ENCODE results near the gene CYP19A1.
A peak's percentile ranks its signal among the peaks of the same experiment; 100 is the strongest.

The CYP19A1 gene

DNA sequence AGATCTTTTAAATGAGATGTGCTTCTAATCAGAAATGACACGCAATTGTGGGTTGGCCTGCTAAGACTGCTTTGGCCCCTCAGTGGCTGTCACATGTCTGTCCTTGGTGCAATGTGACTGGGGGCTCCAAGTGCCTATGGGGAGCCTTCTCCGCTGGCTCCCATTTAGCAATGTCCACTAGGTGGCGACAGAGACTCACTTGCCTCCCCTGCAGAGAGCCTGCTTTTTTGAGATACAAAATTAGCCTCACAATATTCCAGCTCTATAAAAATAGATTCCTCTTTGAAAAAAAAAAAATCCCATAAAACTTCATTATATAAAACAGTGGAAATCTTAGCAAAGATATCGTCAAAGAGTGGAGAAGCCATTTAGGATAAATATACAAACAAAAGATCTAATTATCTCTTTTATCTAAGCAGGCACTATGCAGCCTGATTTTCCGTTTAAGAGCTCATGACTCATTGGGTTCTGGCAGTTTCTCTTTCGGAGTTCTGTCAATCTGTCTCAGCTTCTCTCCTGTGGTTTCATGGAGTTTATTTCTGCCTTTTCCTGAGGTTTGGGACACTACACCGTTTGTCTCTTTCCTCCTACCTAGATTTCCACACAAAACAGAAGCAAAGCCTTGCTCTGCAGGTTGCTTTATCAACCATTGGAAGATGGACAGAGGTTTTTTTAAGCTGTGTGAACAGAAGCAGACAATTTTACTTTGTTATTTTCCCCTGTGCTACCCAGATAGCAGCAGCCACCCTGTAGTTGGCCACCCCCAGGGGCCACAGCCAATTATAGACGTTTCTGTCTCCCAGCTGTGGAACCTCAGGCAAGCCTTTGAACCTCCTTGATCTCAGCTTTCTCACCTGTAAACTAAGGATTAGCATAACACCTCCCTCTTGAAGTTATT, 175.3 kb downstream of the CYP19A1 start:
- H3K4me2 ChIP-seq (ENCODE audit: low read length): peak overlapping the region; percentile 49
- no peaks in the 10 kb centered on the region for H3K79me2 ChIP-seq (ENCODE audit: low read length)
- no peaks in the 10 kb centered on the region for H3K9me3 ChIP-seq (ENCODE audit: insufficient read depth, low read length)
- no peaks in the 10 kb centered on the region for H4K20me1 ChIP-seq (ENCODE audit: insufficient read depth, low read length)
- H3K36me3 ChIP-seq (replicated peaks; ENCODE audit: low read depth, low read length): no peaks in the 10 kb centered on the region
- TF ChIP-seq, protein P1, sequence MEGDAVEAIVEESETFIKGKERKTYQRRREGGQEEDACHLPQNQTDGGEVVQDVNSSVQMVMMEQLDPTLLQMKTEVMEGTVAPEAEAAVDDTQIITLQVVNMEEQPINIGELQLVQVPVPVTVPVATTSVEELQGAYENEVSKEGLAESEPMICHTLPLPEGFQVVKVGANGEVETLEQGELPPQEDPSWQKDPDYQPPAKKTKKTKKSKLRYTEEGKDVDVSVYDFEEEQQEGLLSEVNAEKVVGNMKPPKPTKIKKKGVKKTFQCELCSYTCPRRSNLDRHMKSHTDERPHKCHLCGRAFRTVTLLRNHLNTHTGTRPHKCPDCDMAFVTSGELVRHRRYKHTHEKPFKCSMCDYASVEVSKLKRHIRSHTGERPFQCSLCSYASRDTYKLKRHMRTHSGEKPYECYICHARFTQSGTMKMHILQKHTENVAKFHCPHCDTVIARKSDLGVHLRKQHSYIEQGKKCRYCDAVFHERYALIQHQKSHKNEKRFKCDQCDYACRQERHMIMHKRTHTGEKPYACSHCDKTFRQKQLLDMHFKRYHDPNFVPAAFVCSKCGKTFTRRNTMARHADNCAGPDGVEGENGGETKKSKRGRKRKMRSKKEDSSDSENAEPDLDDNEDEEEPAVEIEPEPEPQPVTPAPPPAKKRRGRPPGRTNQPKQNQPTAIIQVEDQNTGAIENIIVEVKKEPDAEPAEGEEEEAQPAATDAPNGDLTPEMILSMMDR (IDR thresholded peaks at IDR 0.05; ENCODE audit: low read depth, low read length): peak; percentile 95
- no peak for TF ChIP-seq EZH2phosphoT487 (IDR thresholded peaks at IDR 0.05; ENCODE audit: low read depth)
- H3K27me3 ChIP-seq (ENCODE audit: low read depth, low read length): peaks cover 28% of the 10 kb centered on the region
- no peak overlapping the region for H3K9ac ChIP-seq (ENCODE audit: low read length)
- peaks cover 10% of the 10 kb centered on the region for H3K4me1 ChIP-seq (ENCODE audit: low read length)
- no peak overlapping the region for H2AFZ ChIP-seq (ENCODE audit: low read depth, low read length)
- no peak overlapping the region for H3K27ac ChIP-seq (ENCODE audit: low read length)
- peak overlapping the region; percentile 30 for H3K4me3 ChIP-seq (ENCODE audit: low read length)

DNA sequence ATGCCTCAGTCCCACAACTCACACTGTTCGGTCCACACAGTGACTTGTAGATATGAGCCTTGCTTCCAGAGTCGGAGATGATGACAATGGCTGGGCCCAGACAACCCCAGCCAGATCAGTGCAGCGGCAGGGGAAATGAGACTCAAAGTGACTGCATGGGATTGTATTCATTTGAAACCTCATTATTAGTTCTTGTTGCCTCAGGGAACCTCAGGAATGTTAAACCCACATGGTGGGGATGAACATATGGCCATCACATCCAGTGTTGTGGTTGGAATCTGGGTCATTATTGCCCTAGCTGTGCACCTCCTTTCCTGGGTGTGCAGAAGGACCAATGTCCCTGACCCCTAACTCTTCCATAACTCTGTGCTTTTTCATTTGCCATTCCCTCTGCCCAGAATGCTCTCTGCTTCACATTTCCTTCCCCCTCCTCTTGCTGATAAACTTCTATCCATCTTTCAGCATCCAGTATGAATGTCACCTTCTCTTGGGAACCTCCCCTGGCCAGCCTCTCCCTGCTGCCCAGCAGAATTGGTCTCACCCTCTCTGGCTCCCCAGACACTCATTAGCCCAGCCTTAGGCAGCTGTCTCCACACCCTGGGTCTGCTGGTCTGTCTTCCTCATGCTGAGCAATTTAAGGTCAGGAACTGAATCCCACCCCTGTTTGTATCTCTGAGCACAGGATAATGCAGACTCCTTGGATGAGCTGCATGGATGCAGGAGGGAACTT, 176.7 kb downstream of the CYP19A1 start:
- no peaks in the 10 kb centered on the region for H3K79me2 ChIP-seq (ENCODE audit: low read length)
- H4K20me1 ChIP-seq (ENCODE audit: insufficient read depth, low read length): no peaks in the 10 kb centered on the region
- no peak overlapping the region for H3K9ac ChIP-seq (ENCODE audit: low read length)
- H3K4me1 ChIP-seq (ENCODE audit: low read length): peaks cover 24% of the 10 kb centered on the region
- H3K4me3 ChIP-seq (ENCODE audit: low read length): no peak overlapping the region
- TF ChIP-seq, protein P1 (IDR thresholded peaks at IDR 0.05; ENCODE audit: low read depth, low read length): no peak
- no peak for TF ChIP-seq EZH2phosphoT487 (IDR thresholded peaks at IDR 0.05; ENCODE audit: low read depth)
- H3K27ac ChIP-seq (ENCODE audit: low read length): no peak overlapping the region
- H3K36me3 ChIP-seq (replicated peaks; ENCODE audit: low read depth, low read length): no peaks in the 10 kb centered on the region
- no peak overlapping the region for H3K4me2 ChIP-seq (ENCODE audit: low read length)
- no peaks in the 10 kb centered on the region for H3K9me3 ChIP-seq (ENCODE audit: insufficient read depth, low read length)
- no peak overlapping the region for H2AFZ ChIP-seq (ENCODE audit: low read depth, low read length)
- H3K27me3 ChIP-seq (ENCODE audit: low read depth, low read length): peaks cover 22% of the 10 kb centered on the region

DNA sequence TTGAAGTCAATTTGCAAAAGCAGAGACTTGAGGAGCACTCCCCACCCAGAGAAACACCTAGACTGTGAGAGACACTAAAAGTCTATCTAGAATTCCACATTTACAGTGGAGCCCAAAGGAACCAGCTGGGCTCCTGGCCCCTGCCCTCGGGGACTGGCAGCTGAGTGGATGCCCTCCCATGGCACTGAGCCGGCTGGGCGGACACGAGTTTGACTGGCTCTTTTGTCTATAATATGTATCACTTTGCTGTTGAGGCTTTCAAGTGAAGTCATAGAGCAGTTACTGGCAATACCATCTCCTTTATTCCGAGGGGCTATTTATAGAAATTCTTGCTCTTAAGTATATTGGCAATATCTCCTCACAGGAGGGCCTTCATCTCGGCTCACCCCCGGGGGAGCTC, 177.9 kb downstream of the CYP19A1 start:
- Histone ChIP-seq H3K79me2 (ENCODE audit: low read length) (no peaks in the 10 kb centered on the region), H3K27me3 (ENCODE audit: low read depth, low read length) (peaks cover 19% of the 10 kb centered on the region), H3K4me1 (ENCODE audit: low read length) (peaks cover 32% of the 10 kb centered on the region)

More for the DNA sequence above, 177.9 kb downstream of the CYP19A1 start:
- Histone ChIP-seq H3K36me3 (replicated peaks; ENCODE audit: low read depth, low read length) (no peaks in the 10 kb centered on the region), H2AFZ (ENCODE audit: low read depth, low read length) (no peak overlapping the region), H3K9ac (ENCODE audit: low read length) (no peak overlapping the region), H3K4me3 (ENCODE audit: low read length) (no peak overlapping the region), H3K4me2 (ENCODE audit: low read length) (no peak overlapping the region), H4K20me1 (ENCODE audit: insufficient read depth, low read length) (no peaks in the 10 kb centered on the region), H3K27ac (ENCODE audit: low read length) (no peak overlapping the region), H3K9me3 (ENCODE audit: insufficient read depth, low read length) (no peaks in the 10 kb centered on the region)
- TF ChIP-seq, protein P1 (IDR thresholded peaks at IDR 0.05; ENCODE audit: low read depth, low read length): no peak
- TF ChIP-seq EZH2phosphoT487 (IDR thresholded peaks at IDR 0.05; ENCODE audit: low read depth): no peak

Data from OCI-LY3 (cell line).